ENCODE measurements around the gene FAM184A. TPM values are rescaled to one million over a fixed set of nuclear protein-coding genes. Genes with fewer than 3 reads are reported as not detected.

FAM184A gene
- total and polyA plus RNA-seq, 2 of the 8 experiments (the other 6 are each of a cell fraction or from before 2014, with no cell fraction given): 6.3 to 11.3 TPM

- peaks cover 0 to 2% (median 0%) of the 10 kb centered on the region in 4 experiments; a peak in 2 of 7 replicates for H3K4me1 ChIP-seq (replicated peaks in 1 of 4; ENCODE audit: control insufficient read depth in 3 of 4, insufficient read depth in 4 of 4, low read length in 3 of 4)
- H3K18ac ChIP-seq (ENCODE audit: extremely low read depth, low read length): no peak overlapping the region
- no peak overlapping the region for H2BK20ac ChIP-seq (ENCODE audit: low read length)
- no peak overlapping the region for H2AK5ac ChIP-seq (ENCODE audit: low read depth, low read length)
- FAIRE-seq (no peak), DNase-seq (ENCODE audit: low read depth in 1 of 2, low spot score in 2 of 2) (no peak)
- no peak overlapping the region for H3K9ac ChIP-seq (replicated peaks in 1 of 4; ENCODE audit: extremely low read depth in 1 of 4, low read depth in 3 of 4, low read length in 3 of 4)
- WGBS, 2 experiments (ENCODE audit: extremely low coverage in 1 of 2, insufficient coverage in 1 of 2, insufficient read length in 1 of 2, insufficient replicate concordance in 2 of 2, low coverage in 1 of 2, low lambda C conversion rate in 2 of 2, missing lambda C conversion rate in 1 of 2): 49% methylated on average over 8 of the region's 8 CpGs; no CpG with 5 or more reads in 1 of the 2 experiments
- peaks cover 7 to 9% of the 10 kb centered on the region in 2 experiments for H3K9me3 ChIP-seq (ENCODE audit: insufficient read depth in 2 of 2, low read depth in 1 of 2, low read length in 1 of 2)
- H3K14ac ChIP-seq (ENCODE audit: insufficient read length): no peak overlapping the region
- no peaks in the 10 kb centered on the region for H3K79me1 ChIP-seq (ENCODE audit: low read depth, low read length)
- no peak overlapping the region for H2BK120ac ChIP-seq (replicated peaks; ENCODE audit: low read depth, low read length)
- peak overlapping the region; percentile 59 to 93 for H3K4me2 ChIP-seq (ENCODE audit: insufficient read depth in 1 of 2, low read depth in 2 of 2, low read length in 2 of 2)
- H3K27ac ChIP-seq (ENCODE audit: low read depth, low read length): no peak overlapping the region
- CTCF ChIA-PET (ENCODE audit: partially characterized antibody): interaction anchor here (1.3 kb wide), 1 partner anchor 11 kb away, joined by 3 read pairs; no protein-coding TSS in a partner anchor
- POLR2A ChIA-PET (ENCODE audit: partially characterized antibody): interaction anchor here (0.7 to 2.3 kb wide), 5 partner anchors 8 to 39 kb away, joined by 3 to 15 read pairs (median 4); partner anchors contain the start of gene ASF1A
- no peaks in the 10 kb centered on the region for H3K27me3 ChIP-seq (replicated peaks in 1 of 4; ENCODE audit: control insufficient read depth in 3 of 4, extremely low read depth in 1 of 4, insufficient read depth in 3 of 4, low read length in 3 of 4)
- no peak overlapping the region for H3K23ac ChIP-seq (ENCODE audit: insufficient read length)
- H2BK15ac ChIP-seq (ENCODE audit: low read length): no peak overlapping the region
- peak overlapping the region; percentile 3 to 100 (median 86); a peak in 6 of 8 replicates for H3K4me3 ChIP-seq (ENCODE audit: extremely low read depth in 1 of 4, insufficient read depth in 2 of 4, low read depth in 3 of 4, low read length in 4 of 4)
- H4K91ac ChIP-seq (replicated peaks; ENCODE audit: insufficient read length, low read length): no peak overlapping the region
- no peak overlapping the region for H4K8ac ChIP-seq (ENCODE audit: extremely low read depth, insufficient read depth, low read length)
- no peak overlapping the region for H2BK12ac ChIP-seq (ENCODE audit: low read depth, low read length)
- no peak overlapping the region for H2BK5ac ChIP-seq (ENCODE audit: low read depth, low read length)
- peaks cover 0 to 37% of the 10 kb centered on the region in 2 experiments; a peak in 2 of 4 replicates for H3K79me2 ChIP-seq (ENCODE audit: control insufficient read depth in 1 of 2, insufficient read depth in 2 of 2, low read length in 2 of 2)
- peaks cover 0 to 8% of the 10 kb centered on the region in 2 experiments for H4K20me1 ChIP-seq (replicated peaks in 1 of 2; ENCODE audit: control insufficient read depth in 1 of 2, insufficient read depth in 2 of 2, low read length in 2 of 2)
- H3K23me2 ChIP-seq (ENCODE audit: low read depth, low read length): no peaks in the 10 kb centered on the region; the same call in 1 of the 2 replicates
- no peak overlapping the region for H4K5ac ChIP-seq (ENCODE audit: insufficient read length, low read depth, low read length)
- no peak overlapping the region for H3K4ac ChIP-seq (replicated peaks; ENCODE audit: insufficient read length, low read depth, low read length)
- H2AFZ ChIP-seq (ENCODE audit: low read length): no peak overlapping the region
- H3K56ac ChIP-seq (replicated peaks; ENCODE audit: insufficient read length, low read depth, low read length): no peak overlapping the region
- peaks cover 0 to 15% (median 6%) of the 10 kb centered on the region in 4 experiments; a peak in 4 of 8 replicates for H3K36me3 ChIP-seq (ENCODE audit: control insufficient read depth in 2 of 4, insufficient read depth in 4 of 4, low read length in 3 of 4)
- no peak for TF ChIP-seq SIX5 (IDR thresholded peaks at IDR 0.05; ENCODE audit: low read depth, low read length)
- no peak for TF ChIP-seq SP1 (IDR thresholded peaks at IDR 0.05; ENCODE audit: low read depth, low read length)
- no peak for TF ChIP-seq KDM1A (IDR thresholded peaks at IDR 0.05; ENCODE audit: borderline replicate concordance, low read length)
- TF ChIP-seq FOSL1 (IDR thresholded peaks at IDR 0.05; ENCODE audit: insufficient read depth, low read depth, low read length): no peak
- TF ChIP-seq TAF1 (IDR thresholded peaks at IDR 0.05; ENCODE audit: low read depth, low read length): no peak
- no peak for TF ChIP-seq CEBPB (IDR thresholded peaks at IDR 0.05; ENCODE audit: low read depth, low read length)
- no peak for TF ChIP-seq SUZ12 (IDR thresholded peaks at IDR 0.05; ENCODE audit: low read length)
- TF ChIP-seq TAF7 (optimal IDR thresholded peaks at IDR 0.05; ENCODE audit: borderline replicate concordance, low read depth, low read length): no peak
- TF ChIP-seq E2F6 (IDR thresholded peaks at IDR 0.05): no peak
- TF ChIP-seq CTCF (IDR thresholded peaks at IDR 0.05; ENCODE audit: control extremely low read depth in 1 of 3, insufficient read depth in 1 of 3, low read depth in 1 of 3, low read length in 3 of 3): no peak
Measured at GRCh38 chr6:118933855-118934460, 144.5 kb downstream of the FAM184A start.
